SK-N-SH (cell line): ENCODE results near the gene ZNF462.

ENCODE experiments used
- CTCF ChIP-seq: fragments of 200-600 bp; sonication (generic); IDR thresholded peaks from 2 replicates; pipeline ENCODE4 v1.6.1; 2017; ENCODE audit warnings: antibody characterized with exemption, mild to moderate bottlenecking, moderate library complexity
- EP300 ChIP-seq, 2 experiments: IDR thresholded peaks; 2 replicates each; pipeline versions ENCODE4 v1.4.0 to v1.6.1; 2012; ENCODE audit warnings: borderline replicate concordance in 1 of 2, low read depth in 1 of 2, low read length in 1 of 2
- FOSL2 ChIP-seq: IDR thresholded peaks from 2 replicates; pipeline ENCODE4 v1.4.0; 2012; ENCODE audit warnings: low read depth, mild to moderate bottlenecking, moderate library complexity, borderline replicate concordance
- GATA2 ChIP-seq: sonication (generic); formaldehyde crosslinking; IDR thresholded peaks from 2 replicates; pipeline ENCODE4 v1.5.0; 2020; ENCODE audit warnings: mild to moderate bottlenecking, missing genetic modification reagents
- POLR2AphosphoS5 ChIP-seq: IDR thresholded peaks from 2 replicates; pipeline ENCODE4 v1.6.1; 2012; ENCODE audit warnings: low read depth, low read length
- RAD21 ChIP-seq: IDR thresholded peaks from 2 replicates; pipeline ENCODE4 v1.6.1; 2012; ENCODE audit warnings: mild to moderate bottlenecking, low read length
- RCOR1 ChIP-seq: fragments of 150-350 bp; IDR thresholded peaks from 2 replicates; pipeline ENCODE4 v1.6.1; 2017; ENCODE audit warnings: antibody characterized with exemption, low read length
- RFX5 ChIP-seq: IDR thresholded peaks from 2 replicates; pipeline ENCODE4 v1.6.1; 2012; ENCODE audit warnings: mild to moderate bottlenecking, improper control_type of control experiment, low read length
- TAF1 ChIP-seq: IDR thresholded peaks from 2 replicates; pipeline ENCODE4 v1.6.1; 2012; ENCODE audit warnings: low read depth, mild to moderate bottlenecking, low read length, moderate library complexity, borderline replicate concordance
- TCF12 ChIP-seq: IDR thresholded peaks from 2 replicates; pipeline ENCODE4 v1.4.0; 2012
- TF ChIP-seq, protein P1 (sequence below): fragments of 150-350 bp; IDR thresholded peaks from 2 replicates; pipeline ENCODE4 v1.6.1; 2017; ENCODE audit warnings: antibody characterized with exemption, low read length, low read depth, borderline replicate concordance

- TF ChIP-seq CTCF (no peak), RCOR1 (no peak), TAF1 (no peak), RAD21 (no peak), POLR2AphosphoS5 (no peak), TCF12 (no peak), GATA2 (CRISPR knock-in tag) (no peak), EP300 (IDR thresholded peaks at IDR 0.05; ENCODE audit: borderline replicate concordance in 1 of 2, low read depth in 1 of 2, low read length in 1 of 2) (no peak), RFX5 (no peak), FOSL2 (no peak)
- TF ChIP-seq, protein P1, sequence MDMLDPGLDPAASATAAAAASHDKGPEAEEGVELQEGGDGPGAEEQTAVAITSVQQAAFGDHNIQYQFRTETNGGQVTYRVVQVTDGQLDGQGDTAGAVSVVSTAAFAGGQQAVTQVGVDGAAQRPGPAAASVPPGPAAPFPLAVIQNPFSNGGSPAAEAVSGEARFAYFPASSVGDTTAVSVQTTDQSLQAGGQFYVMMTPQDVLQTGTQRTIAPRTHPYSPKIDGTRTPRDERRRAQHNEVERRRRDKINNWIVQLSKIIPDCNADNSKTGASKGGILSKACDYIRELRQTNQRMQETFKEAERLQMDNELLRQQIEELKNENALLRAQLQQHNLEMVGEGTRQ = no peak
Measured at GRCh38 chr9:106868087-106868486, 5.1 kb downstream of the ZNF462 start.
